Gastrocnemius medialis (tissue), 4 donors: Measurements from ENCODE around the gene PRRX1.

Experiments used
- POLR2A ChIP-seq, 2 donors: fragments of 450-650 bp; IDR thresholded peaks; one replicate each; pipeline ENCODE4 v1.6.1; 2017; ENCODE audit warnings: antibody characterized with exemption in 2 of 2, mild to moderate bottlenecking in 2 of 2, moderate library complexity in 2 of 2
- TF ChIP-seq, protein P1 (sequence below), 5 experiments: fragments of 450-650 bp in 3 of 5; fragments of 200-600 bp in 2 of 5; sonication (generic) in 2 of 5; IDR thresholded peaks in 4 of 5; conservative IDR thresholded peaks in 1 of 5; 1 replicate in 4 of 5; 2 replicates in 1 of 5; pipeline ENCODE4 v1.5.1; 2016 to 2019; ENCODE audit warnings: antibody characterized with exemption in 5 of 5, mild to moderate bottlenecking in 3 of 5, moderate library complexity in 3 of 5

DNA sequence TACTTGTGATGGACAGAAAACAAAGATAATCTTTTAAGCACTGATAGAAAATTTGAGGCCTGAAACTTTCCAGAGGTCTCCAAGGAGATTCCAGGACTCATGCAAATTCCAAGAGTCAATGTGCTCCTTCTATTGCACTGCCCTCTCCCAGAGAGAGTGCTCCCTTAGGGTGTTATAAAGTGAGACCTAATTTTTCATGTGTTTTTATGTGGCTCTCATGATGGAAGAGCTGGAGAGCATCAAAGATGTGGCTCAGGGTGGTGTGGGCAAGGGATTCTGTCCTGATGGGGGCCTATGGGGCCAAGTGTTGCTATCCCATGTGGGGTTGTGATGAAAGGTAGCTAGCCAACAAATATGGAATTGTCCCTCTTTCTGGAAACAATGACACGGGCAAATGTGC, 101.3 kb downstream of the PRRX1 start:
- no peak for TF ChIP-seq POLR2A (IDR thresholded peaks at IDR 0.05)
- TF ChIP-seq, protein P1, sequence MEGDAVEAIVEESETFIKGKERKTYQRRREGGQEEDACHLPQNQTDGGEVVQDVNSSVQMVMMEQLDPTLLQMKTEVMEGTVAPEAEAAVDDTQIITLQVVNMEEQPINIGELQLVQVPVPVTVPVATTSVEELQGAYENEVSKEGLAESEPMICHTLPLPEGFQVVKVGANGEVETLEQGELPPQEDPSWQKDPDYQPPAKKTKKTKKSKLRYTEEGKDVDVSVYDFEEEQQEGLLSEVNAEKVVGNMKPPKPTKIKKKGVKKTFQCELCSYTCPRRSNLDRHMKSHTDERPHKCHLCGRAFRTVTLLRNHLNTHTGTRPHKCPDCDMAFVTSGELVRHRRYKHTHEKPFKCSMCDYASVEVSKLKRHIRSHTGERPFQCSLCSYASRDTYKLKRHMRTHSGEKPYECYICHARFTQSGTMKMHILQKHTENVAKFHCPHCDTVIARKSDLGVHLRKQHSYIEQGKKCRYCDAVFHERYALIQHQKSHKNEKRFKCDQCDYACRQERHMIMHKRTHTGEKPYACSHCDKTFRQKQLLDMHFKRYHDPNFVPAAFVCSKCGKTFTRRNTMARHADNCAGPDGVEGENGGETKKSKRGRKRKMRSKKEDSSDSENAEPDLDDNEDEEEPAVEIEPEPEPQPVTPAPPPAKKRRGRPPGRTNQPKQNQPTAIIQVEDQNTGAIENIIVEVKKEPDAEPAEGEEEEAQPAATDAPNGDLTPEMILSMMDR (IDR thresholded peaks at IDR 0.05 in 4 of 5, conservative IDR thresholded peaks at IDR 0.05 in 1 of 5) = no peak
